Smooth muscle cell (in vitro differentiated cells): Measurements from ENCODE around the gene KIAA0232. TPM values are rescaled to one million over a fixed set of nuclear protein-coding genes. Genes with fewer than 3 reads are reported as not detected.
"Not testable (repeated sequence)": the region's sequence is repeated elsewhere in the genome, so short reads cannot be mapped to it uniquely, and the experiment has no call there.

Experiments
- DNase-seq: peaks from one replicate; lab custom pipeline; 2025; ENCODE audit not compliant: unreplicated experiment; lab: John Stamatoyannopoulos, UW
- H2AFZ ChIP-seq: fragments of 200-600 bp; sonication (generic); 2 replicates; pipeline ENCODE4 v1.6.0; 2016; ENCODE audit warnings: antibody characterized with exemption, low read depth, mild to moderate bottlenecking
- H3F3A ChIP-seq: fragments of 200-600 bp; sonication (generic); 2 replicates; pipeline ENCODE4 v1.6.0; 2017; ENCODE audit warnings: antibody characterized with exemption, low read depth
- H3K27ac ChIP-seq: fragments of 200-600 bp; sonication (generic); 2 replicates; pipeline ENCODE4 v1.5.1; 2016; ENCODE audit warnings: low read depth, mild to moderate bottlenecking
- H3K27me3 ChIP-seq: fragments of 200-600 bp; sonication (generic); 2 replicates; pipeline ENCODE4 v1.6.1; 2016; ENCODE audit warnings: low read depth, mild to moderate bottlenecking
- H3K36me3 ChIP-seq: fragments of 200-600 bp; sonication (generic); 2 replicates; pipeline ENCODE4 v1.5.1; 2016; ENCODE audit warnings: low read depth
- H3K4me1 ChIP-seq: fragments of 200-600 bp; sonication (generic); 2 replicates; pipeline ENCODE4 v1.5.1; 2016; ENCODE audit warnings: low read depth
- H3K4me2 ChIP-seq: fragments of 200-600 bp; sonication (generic); 2 replicates; pipeline ENCODE4 v1.6.0; 2016; ENCODE audit warnings: mild to moderate bottlenecking
- H3K4me3 ChIP-seq: fragments of 200-600 bp; sonication (generic); 2 replicates; pipeline ENCODE4 v1.5.1; 2016; ENCODE audit warnings: mild to moderate bottlenecking
- H3K79me2 ChIP-seq: fragments of 200-600 bp; sonication (generic); 2 replicates; pipeline ENCODE4 v1.6.0; 2016; ENCODE audit warnings: low read depth, mild to moderate bottlenecking
- H3K9ac ChIP-seq: fragments of 200-600 bp; sonication (generic); 2 replicates; pipeline ENCODE4 v1.6.0; 2016; ENCODE audit warnings: low read depth
- H3K9me3 ChIP-seq: fragments of 200-600 bp; sonication (generic); replicated peaks from 2 replicates; pipeline ENCODE4 v1.5.1; 2016; ENCODE audit warnings: low read depth
- H4K20me1 ChIP-seq: fragments of 200-600 bp; sonication (generic); 2 replicates; pipeline ENCODE4 v1.6.0; 2016; ENCODE audit warnings: low read depth
- WGBS: methylation state at CpG from one replicate; pipeline ENCODE4 v1.1.7; 2016; ENCODE audit warnings: low lambda C conversion rate; 5-methylcytosine and 5-hydroxymethylcytosine counted together
- polyA plus RNA-seq: library from polyadenylated mRNA; unstranded; fragments of >200 nt; fragmentation: Nextera tagmentation; extraction: Ambion mirVana; gene quantifications from 2 replicates; pipeline ENCODE4 v1.2.1, GENCODE V29; 2016
- total RNA-seq: library from RNA; depleted of rRNA; stranded (reverse); fragments of >200 nt; gene quantifications from 2 replicates; pipeline ENCODE4 v1.2.3, GENCODE V29; 2014
- TF ChIP-seq, protein P1 (sequence below): fragments of 200-600 bp; sonication (generic); IDR thresholded peaks from 2 replicates; pipeline ENCODE4 v1.5.1; 2017; ENCODE audit warnings: borderline replicate concordance, mild to moderate bottlenecking, antibody characterized with exemption; ENCODE audit not compliant: insufficient read depth, poor library complexity, severe bottlenecking

The KIAA0232 gene
- total and polyA plus RNA-seq, 2 experiments from 2014 or later = 8.4 to 16.6 TPM

- no peaks in the 10 kb centered on the region for H3F3A ChIP-seq
- H3K4me2 ChIP-seq = no peak overlapping the region
- no peak overlapping the region for H3K9ac ChIP-seq
- H2AFZ ChIP-seq = no peak overlapping the region
- H3K4me3 ChIP-seq = no peak overlapping the region
- H3K79me2 ChIP-seq = no peaks in the 10 kb centered on the region
- 82% methylated on average over 27 of the region's 27 CpGs for WGBS
- no peak overlapping the region for H3K27ac ChIP-seq
- H4K20me1 ChIP-seq = no peaks in the 10 kb centered on the region
- no peaks in the 10 kb centered on the region for H3K4me1 ChIP-seq
- DNase-seq = no peak
- H3K9me3 ChIP-seq = no peaks in the 10 kb centered on the region
- TF ChIP-seq, protein P1, sequence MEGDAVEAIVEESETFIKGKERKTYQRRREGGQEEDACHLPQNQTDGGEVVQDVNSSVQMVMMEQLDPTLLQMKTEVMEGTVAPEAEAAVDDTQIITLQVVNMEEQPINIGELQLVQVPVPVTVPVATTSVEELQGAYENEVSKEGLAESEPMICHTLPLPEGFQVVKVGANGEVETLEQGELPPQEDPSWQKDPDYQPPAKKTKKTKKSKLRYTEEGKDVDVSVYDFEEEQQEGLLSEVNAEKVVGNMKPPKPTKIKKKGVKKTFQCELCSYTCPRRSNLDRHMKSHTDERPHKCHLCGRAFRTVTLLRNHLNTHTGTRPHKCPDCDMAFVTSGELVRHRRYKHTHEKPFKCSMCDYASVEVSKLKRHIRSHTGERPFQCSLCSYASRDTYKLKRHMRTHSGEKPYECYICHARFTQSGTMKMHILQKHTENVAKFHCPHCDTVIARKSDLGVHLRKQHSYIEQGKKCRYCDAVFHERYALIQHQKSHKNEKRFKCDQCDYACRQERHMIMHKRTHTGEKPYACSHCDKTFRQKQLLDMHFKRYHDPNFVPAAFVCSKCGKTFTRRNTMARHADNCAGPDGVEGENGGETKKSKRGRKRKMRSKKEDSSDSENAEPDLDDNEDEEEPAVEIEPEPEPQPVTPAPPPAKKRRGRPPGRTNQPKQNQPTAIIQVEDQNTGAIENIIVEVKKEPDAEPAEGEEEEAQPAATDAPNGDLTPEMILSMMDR = no peak
- no peaks in the 10 kb centered on the region for H3K27me3 ChIP-seq
- no peaks in the 10 kb centered on the region for H3K36me3 ChIP-seq
Measured at GRCh38 chr4:6902318-6903042, 120.0 kb downstream of the KIAA0232 start.

DNA sequence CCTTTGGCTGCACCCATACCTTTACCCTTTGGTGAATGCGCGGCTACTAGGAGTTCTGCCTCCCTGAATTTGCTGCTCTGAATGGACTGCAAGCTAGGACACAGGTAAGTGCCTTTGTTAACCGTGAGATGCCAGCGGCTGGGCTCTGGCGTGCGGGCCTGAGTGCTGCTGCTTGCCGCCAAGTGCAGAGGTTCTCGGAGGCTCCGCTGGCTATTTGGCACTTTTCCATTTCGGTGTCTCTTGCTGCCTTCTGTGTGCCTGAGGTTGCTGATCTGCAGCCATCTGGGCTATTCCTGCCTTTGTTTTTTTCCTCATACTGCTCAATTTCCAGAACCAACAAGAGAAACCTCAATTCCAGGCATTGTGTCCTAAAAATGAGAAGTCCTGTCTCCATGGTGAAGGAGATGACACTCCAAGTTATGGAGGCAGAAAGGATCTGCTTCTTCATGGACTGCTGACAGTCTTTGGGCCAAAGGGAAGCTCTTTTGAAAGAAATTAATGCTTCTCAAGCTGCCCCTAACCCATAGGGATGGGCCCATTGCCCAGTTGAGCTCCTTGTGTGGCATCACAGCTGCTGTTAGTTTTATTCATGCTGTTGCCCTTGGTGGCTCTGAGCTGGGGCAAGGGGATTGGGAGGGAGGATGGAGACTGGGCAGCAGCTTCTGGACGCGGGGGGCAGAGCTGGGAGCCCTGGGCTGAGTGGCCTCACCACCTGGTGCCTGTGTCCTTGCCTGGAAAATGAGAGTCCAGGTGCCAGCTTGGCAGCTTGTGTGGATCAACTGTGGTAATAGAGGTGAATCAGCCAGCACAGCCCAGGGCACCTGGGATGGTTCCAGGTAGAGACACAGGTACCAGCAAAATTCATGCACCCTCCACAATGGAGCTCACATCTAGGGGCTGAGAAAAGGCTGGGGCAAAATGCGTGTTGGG, 123.3 kb downstream of the KIAA0232 start:
- Histone ChIP-seq H2AFZ (no peak overlapping the region), H3K9me3 (no peaks in the 10 kb centered on the region), H3K79me2 (no peaks in the 10 kb centered on the region), H4K20me1 (peaks cover 6% of the 10 kb centered on the region), H3K9ac (no peak overlapping the region), H3K36me3 (no peaks in the 10 kb centered on the region), H3K4me2 (no peak overlapping the region), H3K4me1 (peaks cover 21% of the 10 kb centered on the region), H3K4me3 (no peak overlapping the region), H3K27ac (no peak overlapping the region), H3F3A (no peaks in the 10 kb centered on the region), H3K27me3 (no peaks in the 10 kb centered on the region)
- TF ChIP-seq, protein P1 = no peak
- DNase-seq = no peak
- WGBS = 95% methylated on average over 13 of the region's 13 CpGs

GRCh38 chr4:6906486-6906885, 124.0 kb downstream of the KIAA0232 start:
- H3F3A ChIP-seq, H3K4me2 ChIP-seq, DNase-seq, H3K4me3 ChIP-seq, H3K27me3 ChIP-seq, H2AFZ ChIP-seq, H3K36me3 ChIP-seq, H3K9ac ChIP-seq, H3K27ac ChIP-seq, H3K9me3 ChIP-seq, H3K79me2 ChIP-seq: not testable (repeated sequence)
- Histone ChIP-seq H3K4me1 (peaks cover 26% of the 10 kb centered on the region), H4K20me1 (peaks cover 13% of the 10 kb centered on the region)
- WGBS = 97% methylated on average over 5 of the region's 6 CpGs

GRCh38 chr4:6907658-6908191, 125.2 kb downstream of the KIAA0232 start:
- Histone ChIP-seq H3K27me3 (no peaks in the 10 kb centered on the region), H3K79me2 (peaks cover 2% of the 10 kb centered on the region), H3K9me3 (no peaks in the 10 kb centered on the region), H3K4me3 (no peak overlapping the region), H3K27ac (no peak overlapping the region), H3K4me2 (peak overlapping the region; percentile 89), H4K20me1 (peaks cover 21% of the 10 kb centered on the region), H3K9ac (no peak overlapping the region), H3F3A (no peaks in the 10 kb centered on the region), H2AFZ (no peak overlapping the region), H3K4me1 (peaks cover 26% of the 10 kb centered on the region), H3K36me3 (no peaks in the 10 kb centered on the region)
- DNase-seq = no peak
- TF ChIP-seq, protein P1 = peak; percentile 29
- 39% methylated on average over 22 of the region's 22 CpGs for WGBS
